SJSA1 (cell line): ENCODE measurements around the gene FAM216A. TPM values are rescaled to one million over a fixed set of nuclear protein-coding genes. Genes with fewer than 3 reads are reported as not detected.
A peak's percentile ranks its signal among the peaks of the same experiment; 100 is the strongest.
"Not testable (repeated sequence)": the region's sequence is repeated elsewhere in the genome, so short reads cannot be mapped to it uniquely, and the experiment has no call there.

ENCODE experiments used
- DNase-seq, 2 experiments: peaks; one replicate each; pipeline ENCODE4 v3.0.0-alpha.2; 2015 to 2020; ENCODE audit warnings: low spot score in 2 of 2, low read depth in 1 of 2
- H3K27ac ChIP-seq: fragments of 250-450 bp; sonication (Bioruptor Pico); 2 replicates; pipeline ENCODE4 v1.5.1; 2020; ENCODE audit warnings: mild to moderate bottlenecking, moderate library complexity
- H3K27me3 ChIP-seq: fragments of 250-450 bp; sonication (Bioruptor Pico); replicated peaks from 2 replicates; pipeline ENCODE4 v1.5.1; 2020; ENCODE audit warnings: mild to moderate bottlenecking, moderate library complexity
- H3K36me3 ChIP-seq: fragments of 250-450 bp; sonication (Bioruptor Pico); 2 replicates; pipeline ENCODE4 v1.5.1; 2020; ENCODE audit warnings: mild to moderate bottlenecking
- H3K4me1 ChIP-seq: fragments of 250-450 bp; sonication (Bioruptor Pico); replicated peaks from 2 replicates; pipeline ENCODE4 v1.6.1; 2021; ENCODE audit warnings: mild to moderate bottlenecking
- H3K4me3 ChIP-seq: fragments of 250-450 bp; sonication (Bioruptor Pico); 2 replicates; pipeline ENCODE4 v1.5.1; 2020; ENCODE audit warnings: mild to moderate bottlenecking
- H3K9me3 ChIP-seq: fragments of 250-450 bp; sonication (Bioruptor Pico); replicated peaks from 2 replicates; pipeline ENCODE4 v1.5.1; 2020; ENCODE audit warnings: mild to moderate bottlenecking
- total RNA-seq: library from RNA; depleted of rRNA; stranded (reverse); fragments of >200 nt; shearing (Covaris generic); gene quantifications from 2 replicates; pipeline ENCODE4 v1.2.3, GENCODE V29; 2014

FAM216A gene
- total RNA-seq, 1 experiment from 2014 or later, result 16.3 TPM

GRCh38 chr12:110453569-110454296 is 14.9 kb upstream of the FAM216A start:
- H3K4me3 ChIP-seq, result no peak overlapping the region
- no peak overlapping the region for H3K27ac ChIP-seq
- peaks cover 33% of the 10 kb centered on the region for H3K36me3 ChIP-seq
- no peaks in the 10 kb centered on the region for H3K9me3 ChIP-seq
- peaks cover 5% of the 10 kb centered on the region; the same call in 1 of the 2 replicates for H3K4me1 ChIP-seq
- H3K27me3 ChIP-seq, result no peaks in the 10 kb centered on the region
- DNase-seq, result no peak

GRCh38 chr12:110458756-110459155 is 9.9 kb upstream of the FAM216A start:
- H3K27ac ChIP-seq, result no peak overlapping the region
- no peaks in the 10 kb centered on the region for H3K27me3 ChIP-seq
- no peak overlapping the region for H3K4me3 ChIP-seq
- H3K9me3 ChIP-seq, result no peaks in the 10 kb centered on the region
- no peaks in the 10 kb centered on the region for H3K4me1 ChIP-seq
- peaks cover 26% of the 10 kb centered on the region for H3K36me3 ChIP-seq
- no peak for DNase-seq

- peaks cover 30% of the 10 kb centered on the region for H3K36me3 ChIP-seq
- H3K4me1 ChIP-seq, H3K27me3 ChIP-seq, H3K4me3 ChIP-seq, H3K9me3 ChIP-seq, H3K27ac ChIP-seq, DNase-seq: not testable (repeated sequence)
Measured at GRCh38 chr12:110461189-110461588, 7.5 kb upstream of the FAM216A start.

GRCh38 chr12:110465024-110465423 is 3.6 kb upstream of the FAM216A start:
- no peak overlapping the region for H3K27ac ChIP-seq
- peaks cover 24% of the 10 kb centered on the region for H3K36me3 ChIP-seq
- peaks cover 15% of the 10 kb centered on the region; the same call in 1 of the 2 replicates for H3K4me1 ChIP-seq
- DNase-seq, result no peak
- no peak overlapping the region for H3K4me3 ChIP-seq
- no peaks in the 10 kb centered on the region for H3K9me3 ChIP-seq
- no peaks in the 10 kb centered on the region for H3K27me3 ChIP-seq

GRCh38 chr12:110465765-110466164 is 2.9 kb upstream of the FAM216A start:
- H3K27me3 ChIP-seq, H3K9me3 ChIP-seq, H3K4me3 ChIP-seq, H3K27ac ChIP-seq, DNase-seq: not testable (repeated sequence)
- H3K36me3 ChIP-seq, result peaks cover 19% of the 10 kb centered on the region
- peaks cover 15% of the 10 kb centered on the region; the same call in 1 of the 2 replicates for H3K4me1 ChIP-seq

- Histone ChIP-seq H3K4me3 (no peak overlapping the region; the same call in 1 of the 2 replicates), H3K27ac (no peak overlapping the region)
Measured at GRCh38 chr12:110466791-110467190, 1.9 kb upstream of the FAM216A start.

GRCh38 chr12:110467847-110468213 is 815 bp upstream of the FAM216A start:
- no peak for DNase-seq
- Histone ChIP-seq H3K9me3 (no peaks in the 10 kb centered on the region), H3K27me3 (no peaks in the 10 kb centered on the region), H3K4me1 (peaks cover 15% of the 10 kb centered on the region; the same call in 1 of the 2 replicates), H3K4me3 (peak overlapping the region; percentile 65), H3K27ac (peak overlapping the region; percentile 17; the same call in 1 of the 2 replicates), H3K36me3 (peaks cover 15% of the 10 kb centered on the region)

More at GRCh38 chr12:110466791-110467190, 1.9 kb upstream of the FAM216A start:
- Histone ChIP-seq H3K4me1 (peaks cover 15% of the 10 kb centered on the region; the same call in 1 of the 2 replicates), H3K9me3 (no peaks in the 10 kb centered on the region), H3K36me3 (peaks cover 16% of the 10 kb centered on the region), H3K27me3 (no peaks in the 10 kb centered on the region)
- DNase-seq, result no peak

- no peaks in the 10 kb centered on the region for H3K27me3 ChIP-seq
- H3K4me1 ChIP-seq, result no peaks in the 10 kb centered on the region
- peaks cover 5% of the 10 kb centered on the region; the same call in 1 of the 2 replicates for H3K36me3 ChIP-seq
- no peak overlapping the region for H3K4me3 ChIP-seq
- H3K9me3 ChIP-seq, result no peaks in the 10 kb centered on the region
- DNase-seq, result no peak
- no peak overlapping the region for H3K27ac ChIP-seq
Measured at GRCh38 chr12:110475426-110475825, 6.8 kb downstream of the FAM216A start.

GRCh38 chr12:110498984-110499706 is 30.5 kb downstream of the FAM216A start:
- Histone ChIP-seq H3K27ac (no peak overlapping the region), H3K36me3 (peaks cover 47% of the 10 kb centered on the region), H3K4me1 (peaks cover 18% of the 10 kb centered on the region), H3K27me3 (no peaks in the 10 kb centered on the region), H3K4me3 (no peak overlapping the region), H3K9me3 (no peaks in the 10 kb centered on the region)
- DNase-seq, result peak in 1 of 2 experiments; percentile 9

GRCh38 chr12:110501399-110501751 is 32.7 kb downstream of the FAM216A start:
- H3K4me1 ChIP-seq, result peaks cover 18% of the 10 kb centered on the region
- peak in 1 of 2 experiments; percentile 56 for DNase-seq

GRCh38 chr12:110501752-110502738 is 33.4 kb downstream of the FAM216A start, which contains the start of the genes RAD9B and VPS29:
Gene RAD9B (plus strand): TSS chr12:110502331. CDS start chr12:110502338, 7 bp downstream.
Gene VPS29 (minus strand): TSS chr12:110502111. CDS start chr12:110502051, 60 bp downstream.
- H3K4me1 ChIP-seq, result peaks cover 18% of the 10 kb centered on the region
- H3K27me3 ChIP-seq, result no peaks in the 10 kb centered on the region

More at GRCh38 chr12:110501399-110501751, 32.7 kb downstream of the FAM216A start:
- no peaks in the 10 kb centered on the region for H3K27me3 ChIP-seq
- H3K36me3 ChIP-seq, result peaks cover 25% of the 10 kb centered on the region
- no peaks in the 10 kb centered on the region for H3K9me3 ChIP-seq
- peak overlapping the region; percentile 75 for H3K4me3 ChIP-seq
- H3K27ac ChIP-seq, result peak overlapping the region; percentile 60

GRCh38 chr12:110503432-110503831 is 34.8 kb downstream of the FAM216A start:
- H3K4me3 ChIP-seq, result no peak overlapping the region
- H3K4me1 ChIP-seq, result peaks cover 18% of the 10 kb centered on the region
- H3K27ac ChIP-seq, result no peak overlapping the region
- no peaks in the 10 kb centered on the region for H3K9me3 ChIP-seq
- no peaks in the 10 kb centered on the region for H3K27me3 ChIP-seq
- H3K36me3 ChIP-seq, result peaks cover 17% of the 10 kb centered on the region
- DNase-seq, result no peak

More at GRCh38 chr12:110501752-110502738, 33.4 kb downstream of the FAM216A start, which contains the start of the genes RAD9B and VPS29:
- H3K4me3 ChIP-seq, result peak within 1 kb of the TSS; percentile 75
- no peaks in the 10 kb centered on the region for H3K9me3 ChIP-seq
- peak within 1 kb of the TSS; percentile 60 for H3K27ac ChIP-seq
- DNase-seq, result peak; percentile 97 to 98
- peaks cover 21% of the 10 kb centered on the region for H3K36me3 ChIP-seq

- Histone ChIP-seq H3K9me3 (no peaks in the 10 kb centered on the region), H3K4me1 (peaks cover 11% of the 10 kb centered on the region), H3K27ac (no peak overlapping the region), H3K36me3 (peaks cover 5% of the 10 kb centered on the region), H3K27me3 (no peaks in the 10 kb centered on the region), H3K4me3 (no peak overlapping the region)
- DNase-seq, result no peak
Measured at GRCh38 chr12:110505332-110505731, 36.7 kb downstream of the FAM216A start.
